Activated T-cell treated with anti-CD3 and anti-CD28 coated beads, Interleukin-2, amount 50 U/mL, for 4 hours (primary cell): Measurements from ENCODE around the gene WIZ. TPM values are rescaled to one million over a fixed set of nuclear protein-coding genes. Genes with fewer than 3 reads are reported as not detected.
"Not testable (repeated sequence)": the region's sequence is repeated elsewhere in the genome, so short reads cannot be mapped to it uniquely, and the experiment has no call there.

Experiments
- ATAC-seq, 2 donors: fragments of 200-7000 bp; cut with Tn5 transposase; one replicate each; pipeline ENCODE4 v1.10.0; 2021
- DNase-seq: peaks from one replicate; pipeline ENCODE4 v3.0.0-alpha.2; 2020
- H3K27me3 Mint-ChIP-seq: one replicate; pipeline ENCODE4 v1.8.0; 2021; ENCODE audit warnings: low read depth, mixed read lengths
- H3K36me3 Mint-ChIP-seq: one replicate; pipeline ENCODE4 v1.8.0; 2022; ENCODE audit warnings: mixed read lengths; ENCODE audit not compliant: insufficient read depth
- H3K4me1 Mint-ChIP-seq: one replicate; pipeline ENCODE4 v1.8.0; 2021; ENCODE audit warnings: low read depth, mixed read lengths
- H3K4me3 Mint-ChIP-seq: one replicate; pipeline ENCODE4 v1.8.0; 2021; ENCODE audit warnings: mild to moderate bottlenecking, moderate library complexity, mixed read lengths
- H3K9me3 Mint-ChIP-seq: one replicate; pipeline ENCODE4 v1.8.0; 2021; ENCODE audit warnings: mixed read lengths
- total RNA-seq, 3 donors: library from RNA; stranded (reverse); gene quantifications; one replicate each; pipeline ENCODE4 v1.2.1, GENCODE V29; 2021

The WIZ gene
- total RNA-seq, 3 donors from 2014 or later = 50.5 to 54.4 (median 53.8) TPM

- Mint-ChIP-seq H3K27me3 (no peaks in the 10 kb centered on the region), H3K4me3 (no peak overlapping the region), H3K36me3 (peaks cover 28% of the 10 kb centered on the region), H3K4me1 (peaks cover 28% of the 10 kb centered on the region), H3K9me3 (no peaks in the 10 kb centered on the region)
- no peak for ATAC-seq
- no peak for DNase-seq
These were observed 28.0 kb downstream of the WIZ start for GRCh38 chr19:15421721-15422260.

GRCh38 chr19:15421136-15421695, 28.5 kb downstream of the WIZ start:
- Mint-ChIP-seq H3K27me3 (no peaks in the 10 kb centered on the region), H3K36me3 (peaks cover 27% of the 10 kb centered on the region), H3K9me3 (no peaks in the 10 kb centered on the region), H3K4me3 (no peak overlapping the region), H3K4me1 (peaks cover 32% of the 10 kb centered on the region)
- DNase-seq (no peak), ATAC-seq (no peak)

GRCh38 chr19:15419413-15420025, 30.2 kb downstream of the WIZ start:
- no peak for DNase-seq
- H3K27me3 Mint-ChIP-seq = no peaks in the 10 kb centered on the region

DNA sequence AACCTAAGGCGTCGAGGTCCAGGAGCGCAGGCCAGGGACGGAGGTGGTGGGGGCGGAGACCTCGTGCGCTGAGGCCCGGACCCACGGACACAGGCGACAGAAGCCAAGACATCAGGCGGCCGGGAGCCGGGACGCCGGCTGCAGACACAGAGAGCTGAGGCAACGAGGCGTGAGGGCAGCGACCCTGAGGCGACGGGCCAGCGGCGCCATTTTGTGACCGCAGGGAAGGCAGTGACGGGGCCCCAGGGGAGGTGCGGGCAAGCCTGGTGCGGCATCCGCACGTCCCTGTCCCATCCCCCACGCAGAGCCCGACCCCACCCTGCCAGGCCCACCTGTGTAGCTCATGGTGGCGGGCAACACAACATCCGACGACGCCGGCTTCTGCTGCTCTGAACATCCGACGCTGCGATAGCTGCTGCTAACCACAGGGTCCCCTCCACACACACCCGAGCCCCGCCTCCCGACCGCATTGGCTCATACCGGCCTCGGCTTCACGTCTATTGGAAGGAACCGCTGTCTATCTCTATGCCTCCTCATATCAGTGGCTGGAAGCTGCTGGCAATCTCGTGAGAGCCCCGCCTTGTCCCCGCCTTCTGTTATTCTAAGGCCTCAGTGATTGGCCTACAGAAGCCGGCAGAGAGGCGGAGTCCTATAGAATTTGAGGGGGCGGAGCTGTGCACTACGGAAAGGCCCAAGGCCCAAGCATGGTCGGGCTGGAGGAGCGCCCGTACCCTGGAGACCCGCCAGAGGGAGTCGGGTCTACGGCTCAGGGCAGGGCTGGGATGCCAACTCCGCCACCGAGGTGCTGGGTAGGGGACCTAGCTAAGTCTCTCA, 31.0 kb downstream of the WIZ start, which contains the start of gene AKAP8L:
AKAP8L (minus strand) TSS at position 410 of the 834 bp plus-strand sequence; CDS start at position 345, 65 bp downstream.
- peaks cover 42% of the 10 kb centered on the region for H3K4me1 Mint-ChIP-seq
- DNase-seq (peak; percentile 97), ATAC-seq (peak; percentile 94 to 96)
- peak within 1 kb of the TSS; percentile 94 for H3K4me3 Mint-ChIP-seq
- H3K27me3 Mint-ChIP-seq = no peaks in the 10 kb centered on the region
- H3K9me3 Mint-ChIP-seq = no peaks in the 10 kb centered on the region
- H3K36me3 Mint-ChIP-seq = peaks cover 24% of the 10 kb centered on the region

More at GRCh38 chr19:15419413-15420025, 30.2 kb downstream of the WIZ start:
- H3K9me3 Mint-ChIP-seq = no peaks in the 10 kb centered on the region
- H3K4me3 Mint-ChIP-seq = peak overlapping the region; percentile 94
- peaks cover 41% of the 10 kb centered on the region for H3K4me1 Mint-ChIP-seq
- H3K36me3 Mint-ChIP-seq = peaks cover 27% of the 10 kb centered on the region
- ATAC-seq = no peak

GRCh38 chr19:15418231-15418578, 31.6 kb downstream of the WIZ start:
- peaks cover 47% of the 10 kb centered on the region for H3K4me1 Mint-ChIP-seq
- no peak for ATAC-seq
- H3K9me3 Mint-ChIP-seq = no peaks in the 10 kb centered on the region
- H3K36me3 Mint-ChIP-seq = peaks cover 22% of the 10 kb centered on the region
- H3K27me3 Mint-ChIP-seq = no peaks in the 10 kb centered on the region
- peak overlapping the region; percentile 94 for H3K4me3 Mint-ChIP-seq
- no peak for DNase-seq

DNA sequence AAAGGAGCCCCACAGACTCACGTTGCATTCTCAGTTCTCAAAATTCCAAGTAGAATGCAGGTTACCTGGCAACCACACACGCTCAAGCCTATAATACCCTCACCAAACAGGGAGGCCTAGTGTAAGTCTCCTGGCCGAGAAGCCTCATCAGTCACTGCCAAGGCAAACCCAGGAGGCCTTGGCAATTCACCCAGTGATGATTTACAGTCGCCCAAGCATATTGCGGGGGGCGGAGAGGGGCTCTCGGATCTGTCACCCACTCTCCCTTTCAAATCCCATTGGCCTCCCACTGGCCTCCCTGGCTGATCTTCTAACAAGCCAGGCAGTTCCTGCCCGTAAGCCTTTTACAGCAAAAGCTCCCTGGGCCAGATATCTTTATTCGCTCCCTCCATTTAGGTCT, 32.1 kb downstream of the WIZ start:
- ATAC-seq (no peak), DNase-seq (no peak)
- Mint-ChIP-seq H3K36me3 (peaks cover 20% of the 10 kb centered on the region), H3K27me3 (no peaks in the 10 kb centered on the region), H3K4me3 (peak overlapping the region; percentile 94), H3K4me1 (peaks cover 52% of the 10 kb centered on the region), H3K9me3 (no peaks in the 10 kb centered on the region)

- peaks cover 47% of the 10 kb centered on the region for H3K4me1 Mint-ChIP-seq
- no peaks in the 10 kb centered on the region for H3K9me3 Mint-ChIP-seq
- no peak for ATAC-seq
- H3K27me3 Mint-ChIP-seq = no peaks in the 10 kb centered on the region
- no peak for DNase-seq
- no peak overlapping the region for H3K4me3 Mint-ChIP-seq
- H3K36me3 Mint-ChIP-seq = peaks cover 13% of the 10 kb centered on the region
These were observed 36.9 kb downstream of the WIZ start for GRCh38 chr19:15412832-15413231.

GRCh38 chr19:15411351-15411750, 38.4 kb downstream of the WIZ start:
- not testable (repeated sequence) for ATAC-seq, H3K4me3 Mint-ChIP-seq, H3K27me3 Mint-ChIP-seq, DNase-seq, H3K9me3 Mint-ChIP-seq
- Mint-ChIP-seq H3K36me3 (peaks cover 10% of the 10 kb centered on the region), H3K4me1 (peaks cover 44% of the 10 kb centered on the region)

- H3K9me3 Mint-ChIP-seq = no peaks in the 10 kb centered on the region
- DNase-seq (no peak), ATAC-seq (no peak)
- H3K27me3 Mint-ChIP-seq = no peaks in the 10 kb centered on the region
- peaks cover 35% of the 10 kb centered on the region for H3K4me1 Mint-ChIP-seq
- H3K36me3 Mint-ChIP-seq = peaks cover 9% of the 10 kb centered on the region
- H3K4me3 Mint-ChIP-seq = no peak overlapping the region
These were observed 45.0 kb downstream of the WIZ start for GRCh38 chr19:15404780-15405211.

GRCh38 chr19:15404097-15404779, 45.5 kb downstream of the WIZ start:
- Mint-ChIP-seq H3K27me3 (no peaks in the 10 kb centered on the region), H3K36me3 (peaks cover 11% of the 10 kb centered on the region), H3K9me3 (no peaks in the 10 kb centered on the region), H3K4me1 (peaks cover 30% of the 10 kb centered on the region), H3K4me3 (no peak overlapping the region)
- DNase-seq (no peak), ATAC-seq (no peak)

DNA sequence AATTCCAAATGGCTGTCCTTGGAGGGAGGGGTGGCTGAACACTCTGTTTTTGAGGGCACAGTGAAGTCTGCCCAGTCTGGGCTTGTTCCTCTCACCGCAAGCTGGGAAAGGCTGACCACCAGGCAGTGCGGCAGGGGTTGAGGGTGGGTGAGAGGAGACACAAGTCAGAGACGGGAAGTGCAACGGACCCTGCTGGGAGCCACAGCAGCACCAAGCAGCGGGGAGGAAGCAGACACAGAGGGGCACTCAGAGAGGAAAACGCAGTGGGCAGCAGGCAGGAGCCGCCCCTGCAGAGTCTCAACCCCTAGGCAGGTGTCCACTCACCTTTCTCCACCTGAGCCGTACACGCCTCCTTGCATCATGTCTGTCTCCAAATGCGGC, 46.6 kb downstream of the WIZ start:
- ATAC-seq (no peak), DNase-seq (no peak)
- H3K4me3 Mint-ChIP-seq = no peak overlapping the region
- peaks cover 27% of the 10 kb centered on the region for H3K4me1 Mint-ChIP-seq
- H3K9me3 Mint-ChIP-seq = no peaks in the 10 kb centered on the region
- H3K36me3 Mint-ChIP-seq = peaks cover 12% of the 10 kb centered on the region
- no peaks in the 10 kb centered on the region for H3K27me3 Mint-ChIP-seq

DNA sequence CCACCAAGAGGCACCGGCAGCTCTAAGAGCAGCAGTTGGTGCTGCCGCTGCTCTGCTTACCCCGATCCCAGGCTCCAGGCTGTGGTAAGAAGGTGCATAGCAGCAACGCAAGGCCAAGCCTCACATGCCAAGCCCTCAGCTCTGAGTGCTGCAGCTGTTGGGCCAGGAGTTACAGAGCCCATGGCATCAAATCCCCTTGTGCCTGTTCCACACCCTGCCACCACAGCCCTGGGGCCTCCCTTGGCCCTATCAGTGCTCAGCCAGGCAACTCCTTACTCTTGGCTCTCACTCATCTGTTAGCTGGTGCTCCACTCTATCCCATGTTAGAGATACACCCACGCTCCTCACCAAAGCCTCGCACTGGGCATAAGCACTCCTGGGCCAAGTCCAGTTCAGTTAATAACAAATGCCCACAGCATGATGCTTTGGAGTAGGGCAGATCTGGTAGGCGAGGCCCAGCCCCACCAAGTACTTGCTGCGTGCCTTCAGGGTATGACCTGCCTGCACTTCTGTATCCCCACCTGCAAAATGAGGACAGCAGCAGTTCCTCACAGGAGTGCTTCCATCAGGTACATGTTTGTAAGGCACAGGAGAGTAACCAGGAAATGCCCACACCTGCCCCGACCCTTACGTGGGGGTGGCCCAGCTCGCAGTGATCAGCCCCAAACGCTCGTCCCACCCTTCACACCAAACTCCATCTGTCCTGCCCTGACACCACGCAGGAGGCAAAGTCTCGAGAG, 47.2 kb downstream of the WIZ start:
- Mint-ChIP-seq H3K27me3 (no peaks in the 10 kb centered on the region), H3K4me3 (no peak overlapping the region), H3K4me1 (peaks cover 22% of the 10 kb centered on the region), H3K36me3 (peaks cover 18% of the 10 kb centered on the region), H3K9me3 (no peaks in the 10 kb centered on the region)
- no peak for DNase-seq
- no peak for ATAC-seq

GRCh38 chr19:15401397-15401710, 48.4 kb downstream of the WIZ start:
- DNase-seq = no peak
- Mint-ChIP-seq H3K4me3 (no peak overlapping the region), H3K36me3 (peaks cover 30% of the 10 kb centered on the region), H3K4me1 (peaks cover 13% of the 10 kb centered on the region), H3K9me3 (no peaks in the 10 kb centered on the region), H3K27me3 (no peaks in the 10 kb centered on the region)
- no peak for ATAC-seq
